Motor neuron (in vitro differentiated cells): ENCODE results near the gene ITGB7. TPM values are rescaled to one million over a fixed set of nuclear protein-coding genes. Genes with fewer than 3 reads are reported as not detected.

ENCODE experiments used
- ATAC-seq, 8 experiments: fragments of 200-7000 bp; cut with Tn5 transposase; replicated peaks in 6 of 8; 2 replicates each; pipeline ENCODE4 v1.8.0; 2021; ENCODE audit warnings: mild to moderate bottlenecking in 8 of 8, moderate library complexity in 8 of 8
- H3K27ac ChIP-seq, 2 donors: fragments of 250-450 bp; sonication (Bioruptor Pico); 2 replicates each; pipeline ENCODE4 v1.9.0; 2021; ENCODE audit warnings: antibody characterized with exemption in 2 of 2, mild to moderate bottlenecking in 2 of 2, moderate library complexity in 1 of 2
- H3K4me1 ChIP-seq, 2 donors: fragments of 250-450 bp; sonication (Bioruptor Pico); replicated peaks in 1 of 2; 2 replicates each; pipeline ENCODE4 v1.6.1; 2021; ENCODE audit warnings: antibody characterized with exemption in 2 of 2, mild to moderate bottlenecking in 2 of 2, moderate library complexity in 1 of 2
- H3K4me3 ChIP-seq, 5 donors: fragments of 250-450 bp; sonication (Bioruptor Pico); 2 replicates each; pipeline ENCODE4 v1.9.0; 2021; ENCODE audit warnings: antibody characterized with exemption in 5 of 5, mild to moderate bottlenecking in 5 of 5, moderate library complexity in 4 of 5
- WGBS, 10 experiments: fragments of 450-650 bp; shearing (Covaris generic); methylation state at CpG; one replicate each; pipeline ENCODE4 v1.0.0; 2022; 5-methylcytosine and 5-hydroxymethylcytosine counted together
- in situ Hi-C, 9 experiments: fragments of 400-800 bp; cut with MboI; loops; one replicate each; pipeline ENCODE4 v1.15.0; 2021; ENCODE audit warnings: low sequenced_read_pairs in 9 of 9, low pct_unique_long_range_greater_than_20kb in 2 of 9; ENCODE audit not compliant: unreplicated experiment in 9 of 9
- total RNA-seq, 8 experiments: library from RNA; unstranded; fragments of 300-600 nt; gene quantifications; 2 replicates each; pipeline versions ENCODE4 v1.2.3 to v1.2.4, GENCODE V29; 2022

The ITGB7 gene
- total RNA-seq, 8 experiments from 2014 or later: 0.05 to 1.6 (median 0.80) TPM

- no peak overlapping the region for H3K27ac ChIP-seq
- H3K4me1 ChIP-seq: peaks cover 34 to 40% of the 10 kb centered on the region in 2 donors
- 95 to 100% methylated on average over 1 to 8 of the region's 11 CpGs; no CpG with 5 or more reads in 8 of the 10 experiments for WGBS, 10 experiments
- no peak for ATAC-seq
- in situ Hi-C loops: no loop called here
- H3K4me3 ChIP-seq: no peak overlapping the region
Observed at GRCh38 chr12:53227341-53227740, 20.3 kb upstream of the ITGB7 start.

GRCh38 chr12:53226815-53227214 is 19.8 kb upstream of the ITGB7 start:
- in situ Hi-C loops: no loop called here
- Histone ChIP-seq H3K27ac (no peak overlapping the region), H3K4me1 (peaks cover 35 to 41% of the 10 kb centered on the region in 2 donors), H3K4me3 (no peak overlapping the region)
- no peak for ATAC-seq
- 60 to 100% (median 100%) methylated on average over 1 of the region's 4 CpGs; no CpG with 5 or more reads in 7 of the 10 experiments for WGBS, 10 experiments

GRCh38 chr12:53225635-53226424 is 18.8 kb upstream of the ITGB7 start:
- H3K4me3 ChIP-seq: no peak overlapping the region
- 50 to 100% (median 84%) methylated on average over 1 to 7 of the region's 10 CpGs; no CpG with 5 or more reads in 2 of the 10 experiments for WGBS, 10 experiments
- ATAC-seq: peak in 3 of 8 experiments; percentile 2 to 10 (median 7)
- peaks cover 35 to 39% of the 10 kb centered on the region in 2 donors for H3K4me1 ChIP-seq
- no peak overlapping the region for H3K27ac ChIP-seq
- in situ Hi-C loops: no loop called here

GRCh38 chr12:53224897-53225634 is 18.0 kb upstream of the ITGB7 start:
- no peak overlapping the region for H3K27ac ChIP-seq
- ATAC-seq: no peak
- H3K4me3 ChIP-seq: no peak overlapping the region
- in situ Hi-C loops: no loop called here
- WGBS, 10 experiments: 47 to 83% (median 74%) methylated on average over 3 to 5 of the region's 10 CpGs; no CpG with 5 or more reads in 6 of the 10 experiments
- peaks cover 35 to 39% of the 10 kb centered on the region in 2 donors for H3K4me1 ChIP-seq

GRCh38 chr12:53224061-53224896 is 17.2 kb upstream of the ITGB7 start:
- WGBS, 10 experiments: 80 to 81% methylated on average over 2 to 3 of the region's 11 CpGs; no CpG with 5 or more reads in 8 of the 10 experiments
- Histone ChIP-seq H3K4me1 (peaks cover 36 to 44% of the 10 kb centered on the region in 2 donors), H3K27ac (no peak overlapping the region), H3K4me3 (no peak overlapping the region)
- in situ Hi-C loops: no loop called here
- no peak for ATAC-seq

GRCh38 chr12:53223389-53224060 is 16.5 kb upstream of the ITGB7 start:
- ATAC-seq: no peak
- H3K4me3 ChIP-seq: no peak overlapping the region
- in situ Hi-C loops: no loop called here
- peaks cover 41 to 51% of the 10 kb centered on the region in 2 donors for H3K4me1 ChIP-seq
- 0 to 67% methylated on average over 1 to 2 of the region's 16 CpGs; no CpG with 5 or more reads in 8 of the 10 experiments for WGBS, 10 experiments
- peak overlapping the region in 1 of 2 donors; percentile 25 for H3K27ac ChIP-seq

- in situ Hi-C loops: no loop called here
- Histone ChIP-seq H3K4me1 (peaks cover 41 to 57% of the 10 kb centered on the region in 2 donors), H3K4me3 (no peak overlapping the region), H3K27ac (peak overlapping the region; percentile 11 to 25)
- ATAC-seq: no peak
- 0 to 90% (median 40%) methylated on average over 1 to 2 of the region's 4 CpGs; no CpG with 5 or more reads in 3 of the 10 experiments for WGBS, 10 experiments
Observed at GRCh38 chr12:53222806-53223261, 15.8 kb upstream of the ITGB7 start.

- Histone ChIP-seq H3K27ac (peak overlapping the region; percentile 85 to 93), H3K4me3 (peak overlapping the region; percentile 41 to 51 (median 43)), H3K4me1 (peaks cover 41 to 62% of the 10 kb centered on the region in 2 donors)
- ATAC-seq: no peak
- in situ Hi-C loops: no loop called here
- WGBS, 10 experiments: 0 to 21% (median 12%) methylated on average over 1 to 2 of the region's 5 CpGs; no CpG with 5 or more reads in 2 of the 10 experiments
Observed at GRCh38 chr12:53222170-53222721, 15.2 kb upstream of the ITGB7 start.

- peak overlapping the region; percentile 41 to 51 (median 43) for H3K4me3 ChIP-seq
- WGBS, 10 experiments: 0 to 22% (median 10%) methylated on average over 1 to 8 of the region's 72 CpGs; no CpG with 5 or more reads in 6 of the 10 experiments
- ATAC-seq: peak; percentile 13 to 78 (median 73)
- in situ Hi-C loops: no loop called here
- peaks cover 41 to 66% of the 10 kb centered on the region in 2 donors for H3K4me1 ChIP-seq
- H3K27ac ChIP-seq: peak overlapping the region; percentile 85 to 93
Observed at GRCh38 chr12:53221203-53222080, 14.4 kb upstream of the ITGB7 start.

- peaks cover 41 to 66% of the 10 kb centered on the region in 2 donors for H3K4me1 ChIP-seq
Observed at GRCh38 chr12:53220694-53221202, 13.7 kb upstream of the ITGB7 start.

More at GRCh38 chr12:53220694-53221202, 13.7 kb upstream of the ITGB7 start:
- in situ Hi-C loops: no loop called here
- WGBS, 10 experiments: 0 to 4% (median 0%) methylated on average over 1 to 7 of the region's 42 CpGs; no CpG with 5 or more reads in 5 of the 10 experiments
- peak overlapping the region; percentile 41 to 51 (median 43) for H3K4me3 ChIP-seq
- H3K27ac ChIP-seq: peak overlapping the region; percentile 85 to 93
- peak; percentile 62 to 80 (median 76) for ATAC-seq
